Measurements from ENCODE around the gene MNDA.

GRCh38 chr1:158840236-158840635 lies 9.1 kb downstream of the MNDA start:
- TF ChIP-seq POLR2AphosphoS5 (IDR thresholded peaks at IDR 0.05; ENCODE audit: borderline replicate concordance, low read depth, low read length) (no peak), EZH2 (IDR thresholded peaks at IDR 0.05) (no peak), FOXP2 (optimal IDR thresholded peaks at IDR 0.05; ENCODE audit: control extremely low read depth, extremely low read length, insufficient read depth) (no peak)

Measured in SK-N-MC (cell line).